Common myeloid progenitor, CD34-positive (primary cell): ENCODE results near the gene SCARB1.

Experiments used
- CTCF ChIA-PET: fragments of 350-600 bp; sonication (Branson Sonifier 250); formaldehyde crosslinking; loops from one replicate; lab custom pipeline; 2021; ENCODE audit warnings: antibody characterized with exemption; lab: Charles Lee
- POLR2A ChIA-PET: fragments of 350-600 bp; sonication (Branson Sonifier 250); formaldehyde crosslinking; loops from one replicate; lab custom pipeline; 2021; ENCODE audit warnings: antibody characterized with exemption; lab: Charles Lee
- DNase-seq, 3 donors: peaks; one replicate each; pipeline versions ENCODE4 v3.0.0 to v3.0.0-alpha.2; 2013
- H3K27ac ChIP-seq, 2 experiments: 1 replicate in 1 of 2; 2 replicates in 1 of 2; pipeline ENCODE4 v1.7.0; 2013; ENCODE audit warnings: inconsistent platforms in 2 of 2, low read length in 2 of 2, mild to moderate bottlenecking in 2 of 2, low read depth in 1 of 2, moderate library complexity in 1 of 2; ENCODE audit not compliant: severe bottlenecking in 2 of 2, insufficient read depth in 1 of 2, poor library complexity in 1 of 2
- H3K27me3 ChIP-seq, 5 experiments: replicated peaks in 2 of 5; 1 replicate in 3 of 5; 2 replicates in 2 of 5; pipeline versions ENCODE4 v1.6.1 to v1.7.0; 2013; ENCODE audit warnings: low read length in 4 of 5, mild to moderate bottlenecking in 2 of 5, moderate library complexity in 2 of 5, inconsistent platforms in 1 of 5; ENCODE audit not compliant: insufficient read depth in 5 of 5, control insufficient read depth in 4 of 5
- H3K36me3 ChIP-seq, 4 experiments: 1 replicate in 2 of 4; 2 replicates in 2 of 4; pipeline versions ENCODE4 v1.6.1 to v1.7.0; 2013; ENCODE audit warnings: low read length in 3 of 4, control low read depth in 1 of 4, mild to moderate bottlenecking in 1 of 4; ENCODE audit not compliant: control insufficient read depth in 4 of 4, insufficient read depth in 4 of 4
- H3K4me1 ChIP-seq, 4 experiments: 1 replicate in 3 of 4; 2 replicates in 1 of 4; pipeline versions ENCODE4 v1.6.1 to v1.7.1; 2013; ENCODE audit warnings: low read length in 3 of 4, mild to moderate bottlenecking in 3 of 4, control low read depth in 1 of 4, inconsistent platforms in 1 of 4, moderate library complexity in 1 of 4; ENCODE audit not compliant: control insufficient read depth in 4 of 4, insufficient read depth in 4 of 4; ENCODE audit errors: control extremely low read depth in 1 of 4
- H3K4me3 ChIP-seq, 7 experiments: 1 replicate in 4 of 7; 2 replicates in 3 of 7; pipeline versions ENCODE4 v1.5.1 to v1.7.0; 2013; ENCODE audit warnings: mild to moderate bottlenecking in 7 of 7, low read length in 6 of 7, moderate library complexity in 6 of 7, inconsistent platforms in 2 of 7, low read depth in 2 of 7, control low read depth in 1 of 7; ENCODE audit not compliant: insufficient read depth in 4 of 7, control insufficient read depth in 1 of 7; ENCODE audit errors: extremely low read depth in 1 of 7
- H3K9me3 ChIP-seq, 5 experiments: 1 replicate in 4 of 5; 2 replicates in 1 of 5; pipeline versions ENCODE4 v1.6.1 to v1.7.1; 2013; ENCODE audit warnings: low read length in 4 of 5, mild to moderate bottlenecking in 2 of 5, inconsistent platforms in 1 of 5, low read depth in 1 of 5, moderate library complexity in 1 of 5; ENCODE audit not compliant: control insufficient read depth in 4 of 5, insufficient read depth in 2 of 5; ENCODE audit errors: control extremely low read depth in 1 of 5
- WGBS: methylation state at CpG from one replicate; pipeline ENCODE4 v1.1.5; 2013; ENCODE audit not compliant: insufficient coverage; 5-methylcytosine and 5-hydroxymethylcytosine counted together

SCARB1 gene

DNA sequence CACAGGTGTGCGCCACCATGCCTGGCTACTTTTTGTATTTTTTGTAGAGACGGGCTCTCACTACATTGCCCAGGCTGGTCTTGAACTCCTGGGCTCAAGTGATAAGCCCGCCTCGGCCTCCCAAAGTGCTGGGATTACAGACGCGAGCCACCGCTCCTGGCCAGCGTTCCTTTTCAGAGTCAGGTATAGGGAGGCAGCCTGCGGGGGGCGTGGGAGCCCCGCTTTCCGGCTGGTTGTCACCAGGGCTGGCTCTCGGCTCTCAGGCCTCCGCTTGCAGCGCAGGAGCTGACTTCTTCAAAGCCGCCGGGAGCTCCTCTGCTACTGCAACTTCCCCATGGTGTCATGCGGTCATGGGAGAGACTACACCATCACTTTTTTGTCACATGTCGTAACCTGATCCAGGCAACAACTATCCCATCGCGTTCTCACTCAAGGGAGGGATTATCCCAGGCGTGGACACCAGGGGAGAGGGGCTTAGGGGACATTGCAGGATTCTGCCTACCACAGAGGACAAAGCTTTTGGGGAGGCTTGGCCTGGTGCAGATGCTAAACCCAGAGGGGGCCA lies 129.4 kb downstream of the SCARB1 start:
- DNase-seq = peak; percentile 80 to 92 (median 90)
- CTCF ChIA-PET = interaction anchor here (0.7 to 4.1 kb wide), 11 partner anchors 13 to 185 kb away, joined by 3 to 19 read pairs (median 5); no protein-coding TSS in a partner anchor
- Histone ChIP-seq H3K27me3 (no peaks in the 10 kb centered on the region), H3K9me3 (peaks cover 0 to 7% (median 0%) of the 10 kb centered on the region in 5 experiments), H3K4me1 (peaks cover 0 to 32% (median 12%) of the 10 kb centered on the region in 4 experiments), H3K27ac (no peak overlapping the region), H3K36me3 (no peaks in the 10 kb centered on the region), H3K4me3 (no peak overlapping the region)
- WGBS = 21% methylated on average over 19 of the region's 22 CpGs
- POLR2A ChIA-PET = no interaction called here

DNA sequence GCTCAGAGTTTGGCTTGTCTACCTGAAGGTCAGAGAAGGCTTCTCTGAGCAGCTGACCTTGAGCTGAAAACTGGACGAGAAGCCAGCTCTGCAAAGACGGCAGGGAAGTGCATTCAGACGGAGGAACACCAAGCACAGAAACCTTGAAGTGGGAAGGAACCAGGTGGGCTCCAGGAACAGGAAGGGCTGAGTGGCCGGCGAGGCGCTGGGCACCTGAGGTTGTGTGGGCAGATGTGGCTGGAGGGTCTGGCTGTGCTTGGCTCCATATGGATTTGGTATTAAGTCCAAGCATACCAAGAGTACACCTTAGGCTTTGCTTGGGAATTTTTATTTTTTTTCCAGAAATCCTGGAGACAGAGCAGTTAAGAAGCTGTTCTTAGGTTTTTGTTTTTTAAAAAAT lies 130.6 kb downstream of the SCARB1 start:
- no peak for DNase-seq
- POLR2A ChIA-PET = no interaction called here
- peaks cover 0 to 32% (median 12%) of the 10 kb centered on the region in 4 experiments for H3K4me1 ChIP-seq
- CTCF ChIA-PET = interaction anchor here (0.8 to 4.1 kb wide), 9 partner anchors 8 to 184 kb away, joined by 3 to 19 read pairs (median 4); no protein-coding TSS in a partner anchor
- H3K27me3 ChIP-seq = no peaks in the 10 kb centered on the region
- no peak overlapping the region for H3K27ac ChIP-seq
- H3K9me3 ChIP-seq = peaks cover 0 to 7% (median 0%) of the 10 kb centered on the region in 5 experiments
- no peaks in the 10 kb centered on the region for H3K36me3 ChIP-seq
- 87% methylated on average over 6 of the region's 6 CpGs for WGBS
- H3K4me3 ChIP-seq = no peak overlapping the region

GRCh38 chr12:124732275-124733075 lies 131.2 kb downstream of the SCARB1 start:
- no peaks in the 10 kb centered on the region for H3K27me3 ChIP-seq
- H3K9me3 ChIP-seq = peaks cover 0 to 7% (median 0%) of the 10 kb centered on the region in 5 experiments
- no peaks in the 10 kb centered on the region for H3K36me3 ChIP-seq
- H3K27ac ChIP-seq = no peak overlapping the region
- WGBS = 92% methylated on average over 17 of the region's 17 CpGs
- peaks cover 0 to 37% (median 13%) of the 10 kb centered on the region in 4 experiments for H3K4me1 ChIP-seq
- H3K4me3 ChIP-seq = no peak overlapping the region
- CTCF ChIA-PET = interaction anchor here (0.8 to 4.1 kb wide), 8 partner anchors 9 to 183 kb away, joined by 3 to 19 read pairs (median 4); no protein-coding TSS in a partner anchor
- POLR2A ChIA-PET = no interaction called here
- DNase-seq = no peak

- WGBS = no CpG with 5 or more reads among the region's 2 CpGs
- H3K9me3 ChIP-seq = peaks cover 0 to 7% (median 0%) of the 10 kb centered on the region in 5 experiments
- ChIA-PET POLR2A (no interaction called here), CTCF (interaction anchor here (1.4 to 4.1 kb wide), 4 partner anchors 9 to 34 kb away, joined by 3 to 19 read pairs (median 6); no protein-coding TSS in a partner anchor)
- H3K4me1 ChIP-seq = peaks cover 0 to 37% (median 18%) of the 10 kb centered on the region in 4 experiments
- no peak overlapping the region for H3K4me3 ChIP-seq
- H3K36me3 ChIP-seq = no peaks in the 10 kb centered on the region
- DNase-seq = no peak
- H3K27me3 ChIP-seq = no peaks in the 10 kb centered on the region
- no peak overlapping the region for H3K27ac ChIP-seq
These were observed 131.8 kb downstream of the SCARB1 start for GRCh38 chr12:124731869-124732268.

GRCh38 chr12:124730455-124730932 lies 133.2 kb downstream of the SCARB1 start:
- H3K4me3 ChIP-seq = no peak overlapping the region
- no peak for DNase-seq
- ChIA-PET POLR2A (interaction anchor here (0.6 kb wide), 1 partner anchor 21 kb away, joined by 4 read pairs; no protein-coding TSS in a partner anchor), CTCF (interaction anchor here (1.2 kb wide), 1 partner anchor 34 kb away, joined by 3 read pairs; no protein-coding TSS in a partner anchor)
- H3K36me3 ChIP-seq = no peaks in the 10 kb centered on the region
- no peaks in the 10 kb centered on the region for H3K27me3 ChIP-seq
- WGBS = 87% methylated on average over 3 of the region's 3 CpGs
- peaks cover 0 to 37% (median 21%) of the 10 kb centered on the region in 4 experiments for H3K4me1 ChIP-seq
- peaks cover 0 to 7% (median 0%) of the 10 kb centered on the region in 5 experiments for H3K9me3 ChIP-seq
- no peak overlapping the region for H3K27ac ChIP-seq

GRCh38 chr12:124727922-124728321 lies 135.7 kb downstream of the SCARB1 start:
- H3K36me3 ChIP-seq = no peaks in the 10 kb centered on the region
- H3K9me3 ChIP-seq = peaks cover 0 to 7% (median 0%) of the 10 kb centered on the region in 5 experiments
- WGBS = 72% methylated on average over 4 of the region's 10 CpGs
- CTCF ChIA-PET = interaction anchor here (0.9 to 3.0 kb wide), 3 partner anchors 41 to 64 kb away, joined by 3 to 12 read pairs (median 3); no protein-coding TSS in a partner anchor
- no peak overlapping the region for H3K4me3 ChIP-seq
- H3K27me3 ChIP-seq = no peaks in the 10 kb centered on the region
- H3K4me1 ChIP-seq = peaks cover 0 to 23% (median 12%) of the 10 kb centered on the region in 4 experiments
- DNase-seq = no peak
- H3K27ac ChIP-seq = peak overlapping the region in 1 of 2 experiments; percentile 64
- POLR2A ChIA-PET = interaction anchor here (1.0 kb wide), 1 partner anchor 8 kb away, joined by 4 read pairs; no protein-coding TSS in a partner anchor
